Kidney capillary endothelial cell (primary cell): ENCODE results near the gene ZNF789.
"Not testable (repeated sequence)": the region's sequence is repeated elsewhere in the genome, so short reads cannot be mapped to it uniquely, and the experiment has no call there.

Experiments used
- DNase-seq: peaks from one replicate; pipeline ENCODE4 v3.0.0-alpha.2; 2018; ENCODE audit warnings: low spot score

ZNF789 gene

GRCh38 chr7:99457650-99458493, 14.8 kb upstream of the ZNF789 start:
- DNase-seq = peak; percentile 27

- DNase-seq = no peak
Observed at GRCh38 chr7:99459087-99459486, 13.6 kb upstream of the ZNF789 start.

DNA sequence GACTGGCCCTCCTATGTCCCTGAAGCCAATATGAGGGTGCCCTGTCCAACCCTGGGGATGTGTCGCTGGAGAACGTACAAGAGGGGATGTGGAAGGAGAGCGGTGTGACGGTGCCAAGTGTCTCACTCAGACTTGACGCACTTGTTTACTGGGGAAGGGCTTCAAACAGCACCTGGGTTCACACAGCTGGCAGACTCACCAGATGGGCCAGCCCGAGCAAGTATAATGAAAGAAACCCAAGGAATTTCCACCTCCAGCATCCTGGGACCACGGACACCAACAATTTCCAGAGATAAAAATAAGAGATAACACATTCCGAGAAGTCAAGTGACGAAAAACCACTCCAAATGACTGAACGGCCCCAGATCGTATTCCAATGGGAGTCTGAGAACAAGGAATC, 12.0 kb upstream of the ZNF789 start:
- no peak for DNase-seq

- DNase-seq = no peak
Observed at GRCh38 chr7:99461221-99461620, 11.5 kb upstream of the ZNF789 start.

- no peak for DNase-seq
Observed at GRCh38 chr7:99465421-99465768, 7.3 kb upstream of the ZNF789 start.

GRCh38 chr7:99468336-99468918, 4.3 kb upstream of the ZNF789 start:
- DNase-seq = no peak

DNA sequence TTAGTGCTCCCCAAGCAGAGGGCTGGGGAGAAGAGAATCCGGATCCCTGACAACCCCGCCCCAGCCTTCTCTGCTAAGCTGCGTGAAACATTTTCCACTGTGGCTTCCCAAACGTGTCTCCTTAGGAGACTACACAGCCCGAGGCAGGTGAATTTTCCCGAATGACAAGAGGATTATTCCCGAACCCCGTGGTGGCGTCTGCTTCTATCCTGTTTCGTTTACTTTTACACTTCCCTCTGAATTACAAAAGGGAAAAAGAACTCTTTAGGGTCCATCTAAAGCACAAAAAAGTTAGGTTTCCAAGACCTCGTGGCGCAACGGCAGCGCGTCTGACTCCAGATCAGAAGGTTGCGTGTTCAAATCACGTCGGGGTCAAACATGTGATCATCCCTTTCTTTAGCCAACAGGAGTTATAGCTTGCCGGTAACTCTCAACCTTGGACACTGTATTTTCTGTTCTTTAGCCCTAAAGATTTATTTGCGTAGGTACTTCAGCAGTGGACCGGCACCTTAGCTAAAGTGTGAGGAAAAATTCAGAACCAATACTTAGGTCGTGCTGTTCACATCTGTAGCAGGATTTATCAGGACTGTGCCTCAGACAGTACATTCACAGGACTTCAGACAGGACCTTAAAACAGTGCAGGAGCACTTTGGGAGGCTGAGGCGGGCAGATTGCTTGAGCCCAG, 3.2 kb upstream of the ZNF789 start:
- no peak for DNase-seq

GRCh38 chr7:99473315-99473596, 566 bp downstream of the ZNF789 start:
- peak; percentile 60 for DNase-seq

DNA sequence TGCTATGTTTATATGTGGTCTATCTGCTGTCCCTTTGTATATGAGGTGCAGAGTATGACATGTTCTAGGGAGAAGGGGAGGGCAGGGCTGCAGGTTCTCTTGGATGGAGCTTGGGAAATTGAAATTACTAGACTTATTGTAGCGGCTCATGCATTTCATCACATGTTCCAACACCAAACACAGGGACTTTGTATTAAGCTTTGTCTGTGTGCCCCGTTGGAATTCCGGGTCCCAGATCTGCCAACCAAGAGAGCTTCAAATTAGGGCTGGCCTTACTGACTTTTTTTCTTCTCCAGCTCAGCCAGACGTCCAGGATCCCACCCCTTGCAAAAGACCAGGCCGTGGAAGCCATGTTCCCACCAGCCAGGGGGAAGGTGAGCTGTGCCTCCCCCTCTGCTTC, 3.4 kb downstream of the ZNF789 start:
- no peak for DNase-seq

- DNase-seq = no peak
Observed at GRCh38 chr7:99478464-99479440, 6.1 kb downstream of the ZNF789 start.

DNA sequence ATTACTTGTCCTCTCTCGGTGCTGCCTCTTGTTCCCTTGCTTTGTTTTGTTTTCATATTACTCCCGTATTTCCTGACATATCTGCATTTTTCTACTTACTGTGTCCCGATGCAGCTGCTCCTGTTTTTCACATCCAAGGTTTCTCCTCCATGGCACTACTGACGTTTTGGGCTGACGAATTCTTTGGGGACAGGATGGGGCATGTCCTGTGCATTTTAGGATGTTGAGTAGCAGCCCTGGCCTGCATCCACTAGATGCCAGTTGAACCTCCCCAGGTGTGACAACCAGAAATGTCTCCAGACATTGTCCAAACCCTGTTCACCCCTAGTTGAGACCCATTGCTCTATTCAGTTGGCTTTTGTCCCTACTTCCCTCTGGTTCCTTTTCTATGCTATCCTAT, 12.4 kb downstream of the ZNF789 start:
- no peak for DNase-seq

- DNase-seq = no peak
Observed at GRCh38 chr7:99489235-99489634, 16.5 kb downstream of the ZNF789 start.

GRCh38 chr7:99490878-99491277, 18.2 kb downstream of the ZNF789 start:
- DNase-seq = no peak

GRCh38 chr7:99493823-99494222, 21.1 kb downstream of the ZNF789 start:
- no peak for DNase-seq

DNA sequence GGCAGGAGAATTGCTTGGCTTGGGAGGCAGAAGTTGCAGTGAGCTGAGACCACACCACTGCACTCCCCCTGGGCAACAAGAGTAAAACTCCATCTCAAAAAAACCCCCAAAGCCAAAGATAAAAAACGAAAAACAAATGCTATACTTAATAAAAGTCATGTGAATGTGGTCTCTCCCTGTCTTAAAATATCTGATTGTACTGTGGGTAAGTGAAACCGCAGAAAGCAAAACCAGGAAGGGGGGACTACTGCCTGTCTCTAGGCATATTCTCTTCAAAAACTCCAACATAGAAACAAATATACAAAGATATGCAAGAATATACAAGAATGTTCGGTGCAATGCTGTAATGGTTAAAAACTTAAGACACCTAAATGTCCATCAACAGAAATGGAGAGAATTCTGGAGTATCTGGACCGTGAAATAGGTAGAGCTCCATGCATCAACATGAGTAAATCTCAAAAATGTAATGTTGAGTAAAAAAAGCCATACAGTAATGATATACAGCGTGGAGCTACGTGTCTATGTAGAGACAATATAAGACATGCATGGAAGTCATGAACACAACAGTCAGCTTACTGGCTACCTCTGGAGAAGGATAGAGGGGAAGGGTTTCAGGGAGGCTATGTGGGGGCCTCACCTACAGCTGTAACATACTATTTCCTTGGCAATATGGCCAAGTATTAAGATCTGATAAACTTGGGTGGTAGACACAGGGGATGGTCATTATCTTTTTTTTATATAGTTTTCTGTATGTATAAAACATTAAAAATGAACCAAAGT, 25.3 kb downstream of the ZNF789 start:
- DNase-seq = no peak

- no peak for DNase-seq
Observed at GRCh38 chr7:99498546-99498944, 25.9 kb downstream of the ZNF789 start.

- peak; percentile 22 for DNase-seq
Observed at GRCh38 chr7:99499371-99499720, 26.7 kb downstream of the ZNF789 start.

- peak; percentile 78 for DNase-seq
Observed at GRCh38 chr7:99499721-99500636, 27.3 kb downstream of the ZNF789 start, which contains the start of gene ZNF394. ZNF394 (minus strand) TSS chr7:99500281; CDS start chr7:99500093, 188 bp downstream.

DNA sequence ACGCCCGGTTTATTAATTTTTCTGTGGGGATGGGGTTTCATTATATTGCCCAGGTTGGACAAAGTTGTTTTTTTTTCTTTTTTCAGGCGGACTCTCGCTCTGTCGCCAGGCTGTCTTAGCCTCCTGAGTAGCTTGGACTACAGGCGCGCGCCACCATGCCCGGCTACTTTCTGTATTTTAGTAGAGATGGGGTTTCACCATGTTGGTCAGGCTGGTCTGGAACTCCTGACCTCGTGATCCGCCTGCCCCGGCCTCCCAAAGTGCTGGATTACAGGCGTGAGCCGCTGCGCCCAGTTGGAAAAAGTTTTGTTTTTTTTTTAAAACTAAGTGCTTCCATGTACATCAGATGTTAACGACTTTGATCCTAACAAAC, 27.9 kb downstream of the ZNF789 start:
- DNase-seq = no peak

- DNase-seq = not testable (repeated sequence)
Observed at GRCh38 chr7:99501236-99501635, 28.5 kb downstream of the ZNF789 start.

GRCh38 chr7:99504281-99504602, 31.6 kb downstream of the ZNF789 start:
- no peak for DNase-seq
